A549 treated with ZK216348 at 1 μM for 4 hours (cell line): ENCODE measurements around the gene LOX. TPM values are rescaled to one million over a fixed set of nuclear protein-coding genes. Genes with fewer than 3 reads are reported as not detected.

Source experiments
- total RNA-seq: library from RNA; stranded (reverse); fragments of 200-300 nt; extraction: Qiagen RNA extraction; gene quantifications from 5 replicates; pipeline ENCODE4 v1.2.3, GENCODE V29; 2022; ENCODE audit warnings: low read depth

Gene LOX
- total RNA-seq, result 0.76 to 1.7 TPM (median 1.4 TPM) in 5 replicates

GRCh38 chr5:122078116-122079110 is at the start of gene LOX:
TSS of gene LOX (minus strand) at chr5:122078259. CDS start at chr5:122077985, 274 bp downstream.

Other genes starting within 250 kb of the LOX start
- gene FTMT, start 226.4 kb downstream of the LOX start, total RNA-seq, result not detected in 5 replicates
- gene SRFBP1, start 116.3 kb downstream of the LOX start, total RNA-seq, result 8.3 to 13.8 TPM (median 10.0 TPM) in 5 replicates
- gene ZNF474, start 51.3 kb upstream of the LOX start, total RNA-seq, result 0.12 to 0.49 TPM (median 0.31 TPM) in 4 of 5 replicates, not detected in the other
- not detected in 5 replicates for gene SNCAIP, start 234.0 kb upstream of the LOX start, total RNA-seq